ENCODE measurements around the gene GDF11.
"Not testable (repeated sequence)": the region's sequence is repeated elsewhere in the genome, so short reads cannot be mapped to it uniquely, and the experiment has no call there.

GDF11 gene

GRCh38 chr12:55741931-55742680 is 816 bp upstream of the GDF11 start:
- no peak for DNase-seq (ENCODE audit: low read depth)

- DNase-seq (ENCODE audit: low read depth): no peak
Measured at GRCh38 chr12:55743406-55744339, 751 bp downstream of the GDF11 start.

- no peak for DNase-seq (ENCODE audit: low read depth)
Measured at GRCh38 chr12:55744340-55745030, 1.6 kb downstream of the GDF11 start.

DNA sequence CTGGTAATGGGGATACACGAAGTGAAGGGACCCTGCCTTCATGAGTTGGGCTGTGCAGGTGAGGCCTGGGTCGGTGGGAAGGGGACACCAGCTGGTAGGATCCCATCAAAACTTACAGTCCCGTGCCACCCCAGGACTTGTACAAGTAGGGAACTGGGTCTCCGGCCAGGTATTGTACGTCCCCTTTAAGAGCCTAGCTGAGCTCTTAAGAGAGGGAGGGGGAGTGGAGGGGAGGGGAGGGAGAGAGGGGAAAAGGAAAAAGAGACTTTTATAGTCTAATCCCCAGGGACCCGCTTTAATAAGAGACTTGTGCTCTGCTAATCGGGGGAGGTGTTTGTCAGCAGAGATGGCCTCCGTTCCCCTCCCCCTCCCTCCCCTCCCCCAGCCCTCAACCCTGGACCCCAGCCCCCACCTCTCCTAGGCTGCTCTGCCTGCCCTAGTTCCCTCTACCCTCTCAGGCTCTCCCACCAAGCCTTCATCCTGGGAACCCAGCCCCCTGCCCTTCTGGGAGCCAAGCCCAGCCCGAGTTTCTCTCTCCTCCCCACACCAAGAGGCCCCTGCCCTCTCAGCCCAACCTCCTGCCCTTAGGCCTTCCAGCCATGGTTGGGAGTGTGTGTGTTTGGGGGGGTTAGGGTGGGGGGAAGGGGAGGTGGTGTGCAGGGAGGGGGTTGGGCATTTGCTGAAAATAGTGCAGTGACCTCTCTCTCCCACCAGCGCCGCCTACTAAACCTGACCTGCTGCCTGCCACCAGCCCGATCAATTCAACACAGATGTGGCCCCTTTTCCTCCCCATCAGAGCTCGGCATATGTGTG is 2.6 kb downstream of the GDF11 start:
- no peak for DNase-seq (ENCODE audit: low read depth)

DNA sequence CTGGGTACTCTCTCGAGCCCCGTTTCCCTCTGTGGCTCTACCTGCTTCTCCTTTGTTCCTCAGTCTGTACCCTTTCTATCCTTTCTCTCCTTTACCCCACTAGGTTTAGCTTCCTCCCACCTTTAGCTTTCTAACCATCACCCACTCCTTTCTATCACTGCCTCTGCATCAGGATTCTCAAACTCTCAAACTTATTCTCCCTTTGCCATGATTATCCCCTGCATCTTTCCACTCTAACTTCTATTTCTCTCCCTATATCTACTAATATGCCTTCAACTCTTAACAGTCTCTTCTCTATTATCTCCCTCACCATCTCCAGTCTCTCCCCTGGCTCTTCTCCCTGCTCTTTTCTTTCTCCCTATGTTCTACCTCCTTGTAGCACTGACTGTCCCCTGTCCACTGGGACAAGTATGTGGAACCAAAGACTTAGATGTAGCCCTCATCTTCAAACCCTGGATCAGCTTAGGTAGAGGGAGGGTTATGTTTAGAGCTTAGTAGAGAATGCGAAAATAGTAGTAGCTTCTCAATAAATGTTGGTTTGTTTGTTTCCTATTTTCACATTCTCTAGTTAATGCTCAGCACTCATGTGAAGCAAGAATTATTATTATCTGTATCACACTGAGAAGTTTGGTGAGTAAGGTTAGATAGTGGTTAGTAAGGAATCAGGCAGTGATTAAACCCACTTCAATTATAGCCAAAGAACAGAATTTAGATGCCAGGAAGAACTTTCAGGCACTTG is 3.4 kb downstream of the GDF11 start:
- DNase-seq (ENCODE audit: low read depth): no peak

- no peak for DNase-seq (ENCODE audit: low read depth)
Measured at GRCh38 chr12:55746913-55747231, 4.0 kb downstream of the GDF11 start.

GRCh38 chr12:55748230-55748993 is 5.5 kb downstream of the GDF11 start:
- no peak for DNase-seq (ENCODE audit: low read depth)

DNA sequence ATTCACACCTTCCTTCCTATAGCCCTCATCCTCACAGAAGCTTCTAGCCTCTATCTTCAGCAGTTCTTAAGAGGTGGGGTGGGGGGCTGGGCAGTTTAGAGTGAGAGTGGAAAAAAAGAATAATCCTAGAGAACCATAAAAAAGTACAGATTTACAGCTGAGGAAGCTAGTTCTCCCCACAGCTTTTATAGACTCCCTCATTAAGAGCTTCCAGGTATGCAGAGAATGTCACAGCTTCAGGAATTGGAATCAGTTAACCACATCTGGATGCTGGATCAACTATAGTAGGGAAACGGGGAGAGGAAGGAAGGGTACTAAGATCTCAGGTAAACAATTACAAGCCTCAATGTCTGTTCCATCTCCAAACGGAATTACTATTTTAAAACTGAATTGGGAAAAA is 12.3 kb downstream of the GDF11 start:
- no peak for DNase-seq (ENCODE audit: low read depth)

DNA sequence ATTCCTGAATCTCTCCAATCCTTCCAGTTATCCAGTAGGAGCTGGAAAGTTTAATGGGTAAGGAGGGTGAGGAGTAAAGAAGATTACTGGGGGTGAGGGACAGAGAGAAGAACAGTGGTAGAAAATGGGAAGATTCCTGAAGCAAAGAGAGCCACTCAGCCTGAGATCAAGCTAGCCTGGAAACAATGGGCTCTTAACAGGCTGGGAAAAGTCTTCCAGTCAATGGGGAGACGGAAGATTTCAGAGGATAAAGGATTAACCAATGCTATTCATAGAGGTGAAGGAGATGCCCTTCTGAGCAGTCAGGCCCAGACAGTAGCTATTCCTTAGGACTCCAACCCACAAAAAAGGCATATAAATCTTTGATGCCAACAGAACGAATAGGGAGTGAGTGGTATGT is 14.8 kb downstream of the GDF11 start:
- DNase-seq (ENCODE audit: low read depth): no peak

GRCh38 chr12:55758575-55758974 is 15.7 kb downstream of the GDF11 start:
- not testable (repeated sequence) for DNase-seq (ENCODE audit: low read depth)

- DNase-seq (ENCODE audit: low read depth): no peak
Measured at GRCh38 chr12:55760663-55761062, 17.7 kb downstream of the GDF11 start.

DNA sequence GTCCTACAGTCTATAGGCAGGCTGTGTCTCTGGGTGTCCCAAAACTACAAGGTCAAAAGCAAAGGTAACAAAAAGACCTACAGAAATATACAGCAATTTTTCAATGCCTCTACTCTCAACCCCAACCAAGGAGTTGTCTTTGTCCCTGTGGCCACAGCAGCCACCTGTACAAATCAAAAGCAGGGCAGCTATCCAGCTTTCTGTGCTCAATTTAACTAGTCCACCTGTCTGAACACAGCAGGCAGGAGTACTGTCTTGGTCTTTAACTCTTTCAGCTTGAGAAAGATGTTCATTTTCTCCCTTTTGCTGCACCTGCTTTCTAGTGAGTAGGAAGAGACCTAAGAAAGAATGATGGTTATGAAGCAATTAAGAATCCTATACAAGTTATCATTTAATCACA is 19.7 kb downstream of the GDF11 start:
- DNase-seq (ENCODE audit: low read depth): no peak

- no peak for DNase-seq (ENCODE audit: low read depth)
Measured at GRCh38 chr12:55765736-55766290, 22.9 kb downstream of the GDF11 start.

DNA sequence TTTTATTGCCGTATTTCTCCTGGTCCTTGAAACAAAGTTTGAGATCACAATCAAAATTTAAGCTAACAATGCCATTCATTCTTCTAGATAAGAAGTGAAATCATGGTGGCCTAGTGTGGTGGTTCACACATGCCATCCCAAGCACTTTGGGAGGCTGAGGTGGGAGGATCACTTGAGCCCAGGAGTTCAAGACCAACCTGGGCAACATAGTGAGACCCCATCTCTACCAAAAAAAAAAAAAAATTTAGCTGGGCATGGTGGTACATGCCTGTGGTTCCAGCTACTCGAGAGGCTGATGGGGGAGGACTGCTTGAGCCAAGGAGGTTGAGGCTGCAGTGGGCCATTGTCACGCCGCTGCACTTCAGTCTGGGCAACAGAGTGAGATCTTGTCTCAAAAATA is 24.2 kb downstream of the GDF11 start:
- DNase-seq (ENCODE audit: low read depth): no peak

GRCh38 chr12:55771736-55772135 is 28.8 kb downstream of the GDF11 start:
- DNase-seq (ENCODE audit: low read depth): no peak

DNA sequence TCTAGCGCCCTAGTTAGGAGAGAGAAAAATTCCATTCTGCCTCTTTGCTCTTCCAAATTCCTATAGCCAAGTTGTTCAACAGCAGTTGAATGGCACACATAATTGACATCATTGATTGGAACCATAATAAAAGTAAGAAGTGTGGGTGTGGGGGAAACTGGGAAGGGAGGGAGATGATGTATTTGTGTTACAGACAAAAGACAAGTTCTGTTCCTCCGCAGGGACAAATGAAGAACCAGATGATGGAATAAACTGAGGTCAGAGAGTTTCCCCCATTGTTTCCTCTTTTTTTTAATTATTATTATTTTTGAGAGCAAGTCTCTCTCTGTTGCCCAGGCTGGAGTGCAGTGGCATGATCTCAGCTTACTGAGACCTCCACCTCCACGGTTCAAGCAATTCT is 34.9 kb downstream of the GDF11 start:
- no peak for DNase-seq (ENCODE audit: low read depth)

GRCh38 chr12:55780685-55781084 is 37.8 kb downstream of the GDF11 start:
- no peak for DNase-seq (ENCODE audit: low read depth)

GRCh38 chr12:55788546-55788945 is 45.6 kb downstream of the GDF11 start:
- DNase-seq (ENCODE audit: low read depth): no peak

GRCh38 chr12:55789171-55789570 is 46.2 kb downstream of the GDF11 start:
- DNase-seq (ENCODE audit: low read depth): no peak

GRCh38 chr12:55789893-55790292 is 47.0 kb downstream of the GDF11 start:
- DNase-seq (ENCODE audit: low read depth): no peak
